OCI-M2 (cell line): ENCODE results near the gene THAP4.

ENCODE experiments used
- DNase-seq: peaks from one replicate; lab custom pipeline; 2025; ENCODE audit not compliant: unreplicated experiment; lab: John Stamatoyannopoulos, UW

THAP4 gene

GRCh38 chr2:241615041-241615440, 21.9 kb downstream of the THAP4 start:
- no peak for DNase-seq

GRCh38 chr2:241613017-241613780, 23.8 kb downstream of the THAP4 start:
- DNase-seq = no peak

- DNase-seq = no peak
These were observed 24.6 kb downstream of the THAP4 start for GRCh38 chr2:241612156-241613016.

- no peak for DNase-seq
These were observed 25.9 kb downstream of the THAP4 start for GRCh38 chr2:241611062-241611461.

- peak; percentile 46 for DNase-seq
These were observed 26.8 kb downstream of the THAP4 start for GRCh38 chr2:241609859-241610793.

- DNase-seq = no peak
These were observed 28.1 kb downstream of the THAP4 start for GRCh38 chr2:241608881-241609280.

- no peak for DNase-seq
These were observed 29.6 kb downstream of the THAP4 start for GRCh38 chr2:241607162-241607885.

- DNase-seq = no peak
These were observed 30.8 kb downstream of the THAP4 start for GRCh38 chr2:241606186-241606585.

GRCh38 chr2:241603686-241604085, 33.3 kb downstream of the THAP4 start:
- DNase-seq = no peak

GRCh38 chr2:241602720-241603119, 34.2 kb downstream of the THAP4 start:
- DNase-seq = no peak

- DNase-seq = no peak
These were observed 35.1 kb downstream of the THAP4 start for GRCh38 chr2:241601841-241602240.

- DNase-seq = no peak
These were observed 37.3 kb downstream of the THAP4 start for GRCh38 chr2:241599615-241600014.

- DNase-seq = no peak
These were observed 38.5 kb downstream of the THAP4 start for GRCh38 chr2:241598487-241598886.

- no peak for DNase-seq
These were observed 38.9 kb downstream of the THAP4 start for GRCh38 chr2:241598061-241598460.

GRCh38 chr2:241597561-241597960, 39.4 kb downstream of the THAP4 start:
- DNase-seq = no peak

- DNase-seq = no peak
These were observed 41.3 kb downstream of the THAP4 start for GRCh38 chr2:241595600-241596140.

GRCh38 chr2:241593271-241593670, 43.7 kb downstream of the THAP4 start:
- DNase-seq = no peak

GRCh38 chr2:241592126-241592845, 44.7 kb downstream of the THAP4 start:
- DNase-seq = no peak
